Thoracic aorta (tissue), 2 donors: ENCODE results near the gene KHDRBS2. TPM values are rescaled to one million over a fixed set of nuclear protein-coding genes. Genes with fewer than 3 reads are reported as not detected.
A peak's percentile ranks its signal among the peaks of the same experiment; 100 is the strongest.

Experiments
- ATAC-seq: fragments of 150-250 bp; one replicate; pipeline ENCODE4 v1.8.0; 2017; ENCODE audit warnings: low read depth; ENCODE audit not compliant: insufficient number of reproducible peaks, low FRiP score
- DNase-seq: peaks from one replicate; pipeline ENCODE4 v3.0.0-alpha.2; 2020; ENCODE audit warnings: low spot score
- H3K27ac ChIP-seq, 2 donors: fragments of 200-600 bp; sonication (generic); 1 replicate in 1 of 2; 2 replicates in 1 of 2; pipeline ENCODE4 v1.5.1; 2016; ENCODE audit warnings: mild to moderate bottlenecking in 2 of 2, moderate library complexity in 2 of 2
- H3K27me3 ChIP-seq: fragments of 200-600 bp; sonication (generic); replicated peaks from 2 replicates; pipeline ENCODE4 v1.6.0; 2016; ENCODE audit warnings: mild to moderate bottlenecking; ENCODE audit not compliant: insufficient read depth
- H3K36me3 ChIP-seq: fragments of 200-600 bp; sonication (generic); one replicate; pipeline ENCODE4 v1.5.1; 2016
- H3K4me1 ChIP-seq, 2 donors: fragments of 200-600 bp; sonication (generic); 1 replicate in 1 of 2; 2 replicates in 1 of 2; pipeline versions ENCODE4 v1.5.1 to v1.6.0; 2016; ENCODE audit warnings: low read depth in 2 of 2, mild to moderate bottlenecking in 1 of 2; ENCODE audit not compliant: control insufficient read depth in 1 of 2
- H3K4me3 ChIP-seq: fragments of 200-600 bp; sonication (generic); 2 replicates; pipeline ENCODE4 v1.5.1; 2016; ENCODE audit warnings: mild to moderate bottlenecking
- H3K9me3 ChIP-seq: fragments of 200-600 bp; sonication (generic); 2 replicates; pipeline ENCODE4 v1.5.1; 2016
- CTCF ChIP-seq: fragments of 200-600 bp; sonication (generic); IDR thresholded peaks from one replicate; pipeline ENCODE4 v1.5.1; 2019; ENCODE audit warnings: antibody characterized with exemption
- total RNA-seq, 2 donors: library from RNA; depleted of rRNA; stranded (reverse); fragments of >200 nt; gene quantifications; one replicate each; pipeline versions ENCODE4 v1.1.0 to v1.2.3, GENCODE V29; 2016

The KHDRBS2 gene
- total RNA-seq, 2 donors from 2014 or later, result 0.54 TPM; not detected in 1

- ATAC-seq (no peak), DNase-seq (no peak)
- Histone ChIP-seq H3K9me3 (no peaks in the 10 kb centered on the region), H3K4me1 (peaks cover 3 to 9% of the 10 kb centered on the region in 2 donors), H3K27me3 (no peaks in the 10 kb centered on the region), H3K36me3 (no peaks in the 10 kb centered on the region), H3K27ac (no peak overlapping the region), H3K4me3 (no peak overlapping the region)
- peak; percentile 30 for TF ChIP-seq CTCF
Observed at GRCh38 chr6:62283796-62284411, 2.1 kb downstream of the KHDRBS2 start.

- ATAC-seq (no peak), DNase-seq (no peak)
- Histone ChIP-seq H3K27ac (no peak overlapping the region), H3K27me3 (no peaks in the 10 kb centered on the region), H3K4me1 (peaks cover 3 to 9% of the 10 kb centered on the region in 2 donors), H3K9me3 (no peaks in the 10 kb centered on the region), H3K36me3 (no peaks in the 10 kb centered on the region), H3K4me3 (no peak overlapping the region)
- TF ChIP-seq CTCF, result no peak
Observed at GRCh38 chr6:62283365-62283764, 2.7 kb downstream of the KHDRBS2 start.

- ATAC-seq (no peak), DNase-seq (no peak)
- Histone ChIP-seq H3K9me3 (no peaks in the 10 kb centered on the region), H3K4me3 (no peak overlapping the region), H3K27me3 (no peaks in the 10 kb centered on the region), H3K27ac (no peak overlapping the region), H3K36me3 (no peaks in the 10 kb centered on the region), H3K4me1 (no peaks in the 10 kb centered on the region)
- TF ChIP-seq CTCF, result no peak
Observed at GRCh38 chr6:62280099-62280498, 5.9 kb downstream of the KHDRBS2 start.

GRCh38 chr6:62272114-62272513 lies 13.9 kb downstream of the KHDRBS2 start:
- no peak for ATAC-seq
- no peaks in the 10 kb centered on the region for H3K27me3 ChIP-seq
- no peak for TF ChIP-seq CTCF
- H3K27ac ChIP-seq, result no peak overlapping the region
- no peak overlapping the region for H3K4me3 ChIP-seq
- H3K4me1 ChIP-seq, result no peaks in the 10 kb centered on the region
- DNase-seq, result no peak
- no peaks in the 10 kb centered on the region for H3K9me3 ChIP-seq
- no peaks in the 10 kb centered on the region for H3K36me3 ChIP-seq

GRCh38 chr6:62265906-62266525 lies 20.0 kb downstream of the KHDRBS2 start:
- ATAC-seq, result no peak

More at GRCh38 chr6:62265906-62266525, 20.0 kb downstream of the KHDRBS2 start:
- H3K27me3 ChIP-seq, result no peaks in the 10 kb centered on the region
- no peaks in the 10 kb centered on the region for H3K4me1 ChIP-seq
- H3K9me3 ChIP-seq, result no peaks in the 10 kb centered on the region
- TF ChIP-seq CTCF, result no peak
- DNase-seq, result no peak
- H3K36me3 ChIP-seq, result no peaks in the 10 kb centered on the region
- H3K4me3 ChIP-seq, result no peak overlapping the region
- H3K27ac ChIP-seq, result no peak overlapping the region
